ENCODE results near the gene USP6.
A peak's percentile ranks its signal among the peaks of the same experiment; 100 is the strongest.
"Not testable (repeated sequence)": the region's sequence is repeated elsewhere in the genome, so short reads cannot be mapped to it uniquely, and the experiment has no call there.

The USP6 gene

DNA sequence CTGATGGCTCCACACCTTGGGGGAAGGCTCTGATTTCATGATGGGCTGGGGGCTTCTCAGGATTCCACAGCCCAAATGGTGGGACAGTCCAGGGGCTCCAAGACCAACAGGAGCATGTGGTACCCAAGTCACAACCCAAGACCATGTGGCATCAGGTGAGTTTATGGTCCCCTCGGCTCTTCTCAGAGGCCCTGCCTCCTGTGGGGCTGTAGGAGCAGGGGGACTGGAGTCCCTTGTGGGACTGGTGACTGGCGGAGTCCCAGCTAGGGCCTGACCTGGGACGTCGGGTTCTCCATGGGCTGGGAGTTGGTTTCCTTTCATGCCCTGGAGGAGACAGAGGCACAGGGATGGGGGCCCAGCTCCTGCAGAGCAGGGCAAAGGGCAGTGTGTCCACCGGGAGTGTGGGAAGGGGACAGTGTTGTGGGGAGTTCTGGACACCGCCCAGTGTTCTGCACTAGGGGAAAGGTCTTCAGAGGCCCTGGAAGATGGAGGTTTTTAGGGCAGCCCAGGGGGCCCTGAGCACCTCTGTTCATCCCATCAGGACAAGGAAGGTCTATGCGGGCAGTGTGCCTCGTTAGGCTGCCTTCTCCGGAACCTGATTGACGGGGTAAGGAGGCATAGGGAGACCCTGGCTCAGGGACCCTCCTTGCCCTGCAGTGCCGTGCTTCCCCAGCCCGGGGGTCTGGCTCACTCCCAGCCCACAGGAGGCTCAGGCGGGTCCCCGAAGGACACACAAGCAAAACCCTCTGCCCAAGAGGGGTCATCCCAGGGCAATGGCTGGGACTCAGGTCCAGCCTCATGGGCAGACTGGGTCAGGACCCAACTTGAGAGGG lies 21.0 kb downstream of the USP6 start:
- not testable (repeated sequence) for DNase-seq

DNA sequence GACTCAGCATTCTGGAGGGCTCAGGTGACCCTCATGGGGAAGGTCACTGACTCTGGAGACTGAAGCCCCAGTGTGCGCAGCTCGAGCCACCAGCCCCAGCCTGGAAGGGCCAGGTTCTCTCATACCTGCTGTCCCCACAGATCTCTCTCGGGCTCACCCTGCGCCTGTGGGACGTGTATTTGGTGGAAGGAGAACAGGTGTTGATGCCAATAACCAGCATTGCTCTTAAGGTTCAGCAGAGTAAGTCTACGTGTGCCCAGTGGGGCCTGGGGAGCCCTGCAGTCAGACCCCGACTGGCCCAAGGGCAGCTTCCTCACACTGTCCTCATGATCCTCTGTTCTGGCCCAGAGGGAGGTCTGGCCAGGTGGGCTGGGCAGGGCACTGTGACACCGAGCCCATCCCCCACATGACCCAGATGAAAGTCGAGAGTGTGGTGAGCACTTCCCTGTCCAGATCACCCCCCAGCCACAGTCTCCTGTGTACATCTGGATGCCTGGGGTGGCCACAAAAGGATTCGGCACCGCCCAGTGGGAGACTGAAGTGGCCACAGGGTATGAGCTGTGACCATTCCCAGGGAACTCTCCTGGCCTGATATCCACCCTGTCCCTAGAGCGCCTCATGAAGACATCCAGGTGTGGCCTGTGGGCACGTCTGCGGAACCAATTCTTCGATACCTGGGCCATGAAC lies 21.8 kb downstream of the USP6 start:
- not testable (repeated sequence) for DNase-seq

DNA sequence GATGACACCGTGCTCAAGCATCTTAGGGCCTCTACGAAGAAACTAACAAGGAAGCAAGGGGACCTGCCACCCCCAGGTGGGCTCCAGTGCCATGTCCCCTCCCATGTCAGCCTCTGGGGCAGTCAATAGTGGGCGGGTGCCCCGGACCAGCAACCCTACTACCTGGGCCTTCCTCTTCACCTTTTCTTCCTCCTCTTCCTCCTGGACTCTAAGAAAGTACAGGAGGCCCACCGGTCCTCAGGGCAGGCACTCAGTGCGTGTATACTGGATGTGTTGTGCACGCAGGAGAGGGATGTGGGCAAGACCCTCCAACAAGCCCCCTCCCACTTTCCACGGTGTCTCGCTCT lies 22.3 kb downstream of the USP6 start:
- not testable (repeated sequence) for DNase-seq

- no peak for DNase-seq
Measured at GRCh38 chr17:5138616-5139457, 23.0 kb downstream of the USP6 start.

- no peak for DNase-seq
Measured at GRCh38 chr17:5139458-5139732, 23.6 kb downstream of the USP6 start.

DNA sequence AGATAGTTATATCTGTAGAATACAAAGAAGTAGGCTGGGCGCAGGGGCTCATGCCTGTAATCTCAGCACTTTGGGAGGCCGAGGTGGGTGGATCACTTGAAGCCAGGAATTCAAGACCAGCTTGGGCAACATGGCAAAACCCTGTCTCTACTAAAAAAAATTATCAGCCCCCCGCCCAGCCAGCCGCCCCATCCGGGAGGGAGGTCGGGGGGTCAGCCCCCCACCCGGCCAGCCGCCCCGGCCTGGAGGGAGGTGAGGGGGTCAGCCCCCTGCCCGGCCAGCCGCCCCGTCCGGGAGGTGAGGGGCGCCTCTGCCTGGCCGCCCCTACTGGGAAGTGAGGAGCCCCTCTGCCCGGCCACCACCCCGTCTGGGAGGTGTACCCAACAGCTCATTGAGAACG lies 27.0 kb downstream of the USP6 start:
- DNase-seq: not testable (repeated sequence)

DNA sequence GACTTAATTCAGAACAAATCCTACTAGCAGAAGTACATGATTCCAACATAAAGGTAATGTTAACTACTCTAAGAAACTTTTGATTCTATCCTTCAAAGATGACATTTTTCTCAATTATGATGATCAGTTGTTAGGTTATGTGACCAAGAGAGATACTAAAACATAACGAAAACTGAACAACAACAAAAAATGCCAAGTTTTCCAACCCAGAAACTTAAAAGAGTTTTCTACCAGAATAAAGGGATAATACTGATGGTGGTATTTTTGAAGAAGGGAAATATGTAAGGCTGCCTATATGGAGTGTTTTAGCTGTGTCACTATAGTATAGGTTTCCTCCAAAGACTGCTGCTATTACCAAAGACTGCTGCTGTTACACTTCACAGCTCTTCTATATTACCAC lies 30.3 kb downstream of the USP6 start:
- DNase-seq: not testable (repeated sequence)

GRCh38 chr17:5160702-5161101 lies 44.9 kb downstream of the USP6 start:
- DNase-seq: not testable (repeated sequence)

GRCh38 chr17:5161793-5162192 lies 46.0 kb downstream of the USP6 start:
- DNase-seq: not testable (repeated sequence)

- no peak for DNase-seq
Measured at GRCh38 chr17:5164436-5164835, 48.6 kb downstream of the USP6 start.

DNA sequence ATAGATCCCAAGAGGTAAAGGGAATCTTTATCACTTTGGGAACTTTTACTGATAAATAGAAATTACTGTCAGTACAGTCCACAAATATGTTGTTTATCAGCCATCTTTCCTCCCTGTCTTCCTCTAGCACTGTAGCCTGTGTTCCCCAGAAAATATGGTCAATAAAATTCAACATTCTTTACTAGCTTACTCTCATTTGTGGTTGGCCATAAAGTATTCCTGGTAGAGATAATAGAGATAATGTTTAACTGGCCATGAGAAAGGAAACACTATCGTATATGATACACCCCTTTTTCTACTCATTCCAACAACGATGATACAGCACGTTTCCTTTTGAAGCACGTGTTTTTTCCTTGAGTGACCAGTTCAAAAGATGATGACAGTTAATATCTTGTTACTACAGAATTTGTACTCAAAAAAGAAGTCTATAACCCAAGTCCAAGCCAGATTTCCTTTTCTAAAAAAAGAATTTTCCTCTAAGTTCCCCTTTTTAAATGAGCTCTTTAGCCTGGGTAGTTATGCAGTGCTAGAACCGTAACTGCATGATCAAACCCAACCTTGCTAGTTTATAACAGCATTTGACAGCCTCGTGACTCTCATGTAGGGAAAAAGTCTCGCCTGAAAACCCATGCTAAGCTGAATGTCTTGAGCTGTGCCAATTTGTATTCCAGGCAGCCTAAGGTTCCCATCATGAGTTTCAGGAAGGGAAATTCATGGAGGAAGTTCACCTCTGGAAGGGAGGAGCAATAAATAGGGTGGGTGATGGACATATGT lies 50.1 kb downstream of the USP6 start:
- not testable (repeated sequence) for DNase-seq

GRCh38 chr17:5175027-5175426 lies 59.2 kb downstream of the USP6 start:
- not testable (repeated sequence) for DNase-seq

DNA sequence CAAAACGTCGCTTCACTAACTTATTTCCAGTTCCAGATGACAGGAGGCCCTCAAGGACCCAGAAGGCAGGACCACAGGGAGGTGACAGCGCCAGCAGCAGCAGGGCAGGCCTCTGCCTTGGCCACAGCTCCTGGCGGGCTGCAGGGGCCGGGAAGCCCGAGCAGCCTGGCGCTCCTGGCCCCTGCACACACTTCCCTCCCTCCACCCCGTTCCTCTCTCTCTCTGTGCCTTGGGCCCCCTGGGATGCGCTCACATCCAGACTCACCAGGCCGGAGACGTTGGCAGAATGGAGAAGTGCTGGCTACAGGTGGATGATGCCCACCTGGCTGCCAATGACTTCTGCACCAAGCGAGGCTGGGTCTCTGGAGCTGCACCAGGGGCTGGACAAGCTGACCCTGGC lies 63.2 kb downstream of the USP6 start:
- DNase-seq: no peak

DNA sequence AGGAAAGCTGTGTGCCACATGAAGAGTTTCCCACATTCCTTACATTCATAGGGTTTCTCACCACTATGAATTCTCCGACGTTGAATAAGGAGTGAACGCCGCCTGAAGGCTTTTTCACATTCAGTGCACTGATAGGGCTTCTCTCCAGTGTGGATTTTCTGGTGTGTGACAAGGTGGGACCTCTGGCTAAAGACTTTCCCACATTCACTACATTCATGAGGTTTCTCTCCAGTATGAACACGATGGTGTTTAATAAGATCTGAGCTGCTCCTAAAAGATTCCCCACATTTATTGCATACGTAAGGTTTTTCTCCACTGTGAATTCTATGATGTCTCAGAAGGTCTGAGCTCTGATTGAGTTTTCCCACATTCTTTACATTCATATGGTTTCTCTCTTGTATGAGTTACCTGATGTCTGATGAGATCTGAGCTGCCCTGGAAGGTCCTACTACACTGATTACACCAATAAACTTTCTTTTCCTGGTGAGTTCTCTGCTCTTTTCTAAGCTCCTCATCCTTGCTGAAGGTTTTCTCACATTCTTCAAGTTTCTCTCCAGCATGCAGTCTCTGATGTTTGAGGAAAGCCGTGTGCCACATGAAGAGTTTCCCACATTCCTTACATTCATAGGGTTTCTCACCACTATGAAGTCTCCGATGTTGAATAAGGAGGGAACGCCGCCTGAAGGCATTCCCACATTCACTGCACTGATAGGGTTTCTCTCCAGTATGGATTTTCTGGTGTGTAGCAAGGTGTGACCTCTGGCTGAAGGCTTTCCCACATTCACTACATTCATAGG lies 65.9 kb downstream of the USP6 start:
- no peak for DNase-seq

GRCh38 chr17:5182597-5183409 lies 67.0 kb downstream of the USP6 start:
- DNase-seq: no peak

GRCh38 chr17:5183410-5183793 lies 67.6 kb downstream of the USP6 start:
- DNase-seq: no peak

DNA sequence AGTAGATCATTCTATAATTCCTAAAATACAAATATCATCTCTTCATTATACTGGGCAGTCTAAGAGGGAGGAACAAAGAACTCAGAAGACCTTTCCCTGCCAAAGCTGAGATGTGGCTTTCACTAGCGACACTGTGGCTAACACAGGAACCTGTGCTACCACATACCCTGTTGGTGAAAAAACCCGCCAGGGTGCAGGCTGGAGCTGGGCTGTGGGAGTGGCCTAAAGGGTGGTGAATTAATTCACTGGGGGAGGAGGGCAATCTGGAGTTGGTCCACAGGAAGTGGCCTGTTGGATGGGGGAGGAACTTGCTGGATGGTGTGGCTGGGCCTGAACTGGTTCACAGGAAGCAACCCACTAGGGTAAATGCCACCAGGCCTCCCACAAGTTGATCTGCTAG lies 68.5 kb downstream of the USP6 start:
- DNase-seq: no peak

GRCh38 chr17:5191541-5192417 lies 75.9 kb downstream of the USP6 start, which contains the start of gene ZNF594:
ZNF594 (minus strand) TSS chr17:5191868; CDS start chr17:5184256, 7,612 bp downstream.
- peak; percentile 91 for DNase-seq

DNA sequence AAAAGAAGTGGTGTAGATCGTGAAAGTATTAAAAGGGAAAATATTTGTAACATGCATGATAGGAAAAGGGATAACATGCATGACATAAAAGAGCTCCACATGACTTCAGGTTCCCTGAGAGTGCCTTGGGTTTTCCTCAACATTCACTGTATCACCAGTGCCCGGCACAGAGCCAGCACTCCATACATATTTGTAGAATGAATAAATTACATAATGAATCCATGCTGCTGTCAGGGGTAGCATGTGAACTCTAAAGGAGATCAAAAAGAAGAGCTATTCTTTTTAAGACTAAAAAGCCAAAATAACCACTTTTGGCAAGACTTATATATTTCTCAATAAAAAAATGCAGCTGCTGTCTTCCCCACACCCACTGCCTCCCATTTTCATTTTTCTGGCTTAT lies 78.5 kb downstream of the USP6 start:
- DNase-seq: no peak

- DNase-seq: no peak
Measured at GRCh38 chr17:5198472-5198871, 82.6 kb downstream of the USP6 start.

Measured in NCI-H1092 treated with DMSO at 0.1 percent for 48 hours (cell line).